ENCODE measurements around the gene LTBP3.

LTBP3 gene

GRCh38 chr11:65578667-65579066 lies 20.5 kb upstream of the LTBP3 start:
- Mint-ChIP-seq H3K4me1 (ENCODE audit: low read depth) (peaks cover 36% of the 10 kb centered on the region), H3K36me3 (ENCODE audit: low read depth) (peaks cover 30% of the 10 kb centered on the region), H3K27ac (peak overlapping the region; percentile 83), H3K9me3 (no peaks in the 10 kb centered on the region), H3K27me3 (ENCODE audit: low read depth) (no peaks in the 10 kb centered on the region), H3K4me3 (peak overlapping the region; percentile 77)

DNA sequence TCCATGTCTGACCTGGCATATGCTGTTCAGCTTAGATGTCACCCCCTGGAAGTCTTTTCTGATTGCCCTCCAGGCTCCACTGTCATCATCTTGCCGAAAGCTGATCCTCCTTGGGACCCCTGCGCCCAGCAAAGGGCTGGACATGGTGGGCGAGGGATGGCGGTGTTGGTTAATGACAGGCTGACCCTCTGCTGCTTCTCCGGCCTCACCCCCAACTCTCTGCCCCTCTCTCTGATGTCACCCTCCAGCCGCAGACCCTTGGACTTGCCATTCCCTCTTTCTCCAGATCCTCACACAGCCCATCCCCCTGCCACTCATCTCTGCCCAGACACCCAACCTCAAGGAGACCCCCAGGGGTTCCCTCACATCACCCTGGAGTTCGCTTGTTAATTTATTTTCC lies 20.0 kb upstream of the LTBP3 start:
- H3K4me3 Mint-ChIP-seq, result peak overlapping the region; percentile 77

GRCh38 chr11:65577756-65578109 lies 19.6 kb upstream of the LTBP3 start:
- peaks cover 36% of the 10 kb centered on the region for H3K4me1 Mint-ChIP-seq (ENCODE audit: low read depth)
- peaks cover 33% of the 10 kb centered on the region for H3K36me3 Mint-ChIP-seq (ENCODE audit: low read depth)
- peak overlapping the region; percentile 83 for H3K27ac Mint-ChIP-seq
- H3K9me3 Mint-ChIP-seq, result no peaks in the 10 kb centered on the region
- no peaks in the 10 kb centered on the region for H3K27me3 Mint-ChIP-seq (ENCODE audit: low read depth)
- peak overlapping the region; percentile 77 for H3K4me3 Mint-ChIP-seq

More for the DNA sequence above, 20.0 kb upstream of the LTBP3 start:
- Mint-ChIP-seq H3K36me3 (ENCODE audit: low read depth) (peaks cover 34% of the 10 kb centered on the region), H3K9me3 (no peaks in the 10 kb centered on the region), H3K4me1 (ENCODE audit: low read depth) (peaks cover 34% of the 10 kb centered on the region), H3K27me3 (ENCODE audit: low read depth) (no peaks in the 10 kb centered on the region), H3K27ac (peak overlapping the region; percentile 83)

DNA sequence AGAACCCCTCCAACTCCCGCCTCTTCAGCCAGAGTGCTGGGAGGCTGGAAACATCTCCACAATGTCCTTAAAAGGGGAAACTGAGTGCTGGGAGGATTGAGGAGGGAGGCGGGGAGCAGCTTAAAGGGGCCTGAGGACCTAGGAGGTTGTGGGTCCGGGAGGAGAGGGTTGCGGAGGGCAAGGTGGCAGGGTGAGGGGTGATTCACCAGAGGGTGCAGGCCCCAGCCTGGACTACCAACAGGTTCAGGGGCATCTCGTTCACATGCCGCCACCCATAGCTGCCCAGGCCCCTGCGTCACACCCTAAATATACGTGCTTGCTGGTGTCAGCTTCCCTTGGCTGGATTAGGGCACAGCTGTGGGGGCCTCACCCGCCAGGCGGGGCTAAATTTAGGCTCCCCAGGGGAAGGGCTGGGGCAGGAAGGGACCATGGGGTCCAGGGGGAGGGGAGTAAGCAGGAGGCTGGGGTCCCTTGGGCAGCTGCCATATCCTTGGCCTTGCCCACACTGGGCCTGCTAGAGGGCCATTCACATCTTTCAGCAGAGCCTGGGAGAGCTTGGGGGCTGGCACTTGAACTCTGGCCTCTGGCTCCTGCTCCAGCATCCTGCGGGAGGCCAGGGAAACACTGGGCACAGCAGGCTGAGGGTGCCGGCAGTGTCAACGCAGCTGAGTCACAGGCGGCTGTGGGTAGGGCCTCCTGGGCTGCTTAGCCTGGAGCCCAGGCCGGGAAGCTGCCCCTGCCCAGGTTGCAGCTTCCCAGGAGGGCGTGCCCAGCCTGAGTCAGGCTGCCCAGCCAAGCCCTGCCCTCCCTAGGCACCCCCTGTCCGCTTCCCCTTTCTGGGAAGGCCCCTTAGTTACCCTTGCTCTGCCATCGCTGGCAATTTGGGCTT lies 19.0 kb upstream of the LTBP3 start:
- no peaks in the 10 kb centered on the region for H3K27me3 Mint-ChIP-seq (ENCODE audit: low read depth)
- peak overlapping the region; percentile 83 for H3K27ac Mint-ChIP-seq
- H3K9me3 Mint-ChIP-seq, result no peaks in the 10 kb centered on the region
- H3K36me3 Mint-ChIP-seq (ENCODE audit: low read depth), result peaks cover 33% of the 10 kb centered on the region
- peak overlapping the region; percentile 87 for H3K4me3 Mint-ChIP-seq
- peaks cover 34% of the 10 kb centered on the region for H3K4me1 Mint-ChIP-seq (ENCODE audit: low read depth)

- Mint-ChIP-seq H3K27ac (peak overlapping the region; percentile 77), H3K4me1 (ENCODE audit: low read depth) (peaks cover 41% of the 10 kb centered on the region), H3K27me3 (ENCODE audit: low read depth) (no peaks in the 10 kb centered on the region), H3K36me3 (ENCODE audit: low read depth) (peaks cover 29% of the 10 kb centered on the region), H3K9me3 (no peaks in the 10 kb centered on the region), H3K4me3 (peak overlapping the region; percentile 87)
Measured at GRCh38 chr11:65576232-65576866, 18.2 kb upstream of the LTBP3 start.

DNA sequence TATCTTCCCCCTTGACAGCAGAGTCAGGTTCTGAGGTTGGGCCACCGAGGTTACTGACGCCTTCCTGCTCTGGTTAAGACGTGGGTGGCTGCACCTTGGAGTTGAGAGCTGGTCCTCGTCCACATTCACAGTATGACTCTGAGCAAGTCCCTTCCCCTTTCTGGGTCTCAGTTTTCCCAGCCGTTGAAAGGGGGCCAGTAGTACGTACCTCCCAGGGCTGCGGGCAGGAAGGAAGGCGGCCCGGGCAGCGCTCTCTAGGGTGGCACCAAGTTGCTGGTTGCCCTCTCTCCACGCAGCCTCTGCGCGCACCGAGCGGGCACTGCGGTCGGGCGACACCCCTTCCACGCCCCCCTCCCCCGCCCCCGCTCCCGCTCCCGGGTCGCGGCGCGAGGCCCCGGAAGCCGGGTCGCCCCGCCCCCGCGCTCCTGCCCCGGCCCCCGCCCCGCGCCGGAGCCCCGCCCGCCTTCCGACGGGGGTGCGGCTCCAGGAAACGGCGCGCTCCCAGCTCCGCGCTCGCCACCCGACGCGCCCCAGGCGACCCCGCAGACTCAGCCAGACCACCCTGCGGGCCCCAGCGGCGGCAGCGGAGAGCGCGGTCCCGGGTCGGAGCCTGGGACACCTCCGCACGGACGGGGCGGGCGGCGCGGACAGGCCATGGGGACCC lies 17.5 kb upstream of the LTBP3 start, which contains the start of gene EHBP1L1:
EHBP1L1 (plus strand) TSS at position 486 of the 664 bp plus-strand sequence. CDS start 250 bp downstream, outside the sequence.
- Mint-ChIP-seq H3K4me1 (ENCODE audit: low read depth) (peaks cover 41% of the 10 kb centered on the region), H3K27ac (peak within 1 kb of the TSS; percentile 91), H3K9me3 (no peaks in the 10 kb centered on the region), H3K4me3 (peak within 1 kb of the TSS; percentile 87), H3K36me3 (ENCODE audit: low read depth) (peaks cover 28% of the 10 kb centered on the region), H3K27me3 (ENCODE audit: low read depth) (no peaks in the 10 kb centered on the region)

GRCh38 chr11:65574811-65575567 lies 16.8 kb upstream of the LTBP3 start:
- H3K36me3 Mint-ChIP-seq (ENCODE audit: low read depth), result peaks cover 26% of the 10 kb centered on the region
- H3K27ac Mint-ChIP-seq, result peak overlapping the region; percentile 91
- peaks cover 44% of the 10 kb centered on the region for H3K4me1 Mint-ChIP-seq (ENCODE audit: low read depth)
- no peaks in the 10 kb centered on the region for H3K9me3 Mint-ChIP-seq
- no peaks in the 10 kb centered on the region for H3K27me3 Mint-ChIP-seq (ENCODE audit: low read depth)
- peak overlapping the region; percentile 87 for H3K4me3 Mint-ChIP-seq

DNA sequence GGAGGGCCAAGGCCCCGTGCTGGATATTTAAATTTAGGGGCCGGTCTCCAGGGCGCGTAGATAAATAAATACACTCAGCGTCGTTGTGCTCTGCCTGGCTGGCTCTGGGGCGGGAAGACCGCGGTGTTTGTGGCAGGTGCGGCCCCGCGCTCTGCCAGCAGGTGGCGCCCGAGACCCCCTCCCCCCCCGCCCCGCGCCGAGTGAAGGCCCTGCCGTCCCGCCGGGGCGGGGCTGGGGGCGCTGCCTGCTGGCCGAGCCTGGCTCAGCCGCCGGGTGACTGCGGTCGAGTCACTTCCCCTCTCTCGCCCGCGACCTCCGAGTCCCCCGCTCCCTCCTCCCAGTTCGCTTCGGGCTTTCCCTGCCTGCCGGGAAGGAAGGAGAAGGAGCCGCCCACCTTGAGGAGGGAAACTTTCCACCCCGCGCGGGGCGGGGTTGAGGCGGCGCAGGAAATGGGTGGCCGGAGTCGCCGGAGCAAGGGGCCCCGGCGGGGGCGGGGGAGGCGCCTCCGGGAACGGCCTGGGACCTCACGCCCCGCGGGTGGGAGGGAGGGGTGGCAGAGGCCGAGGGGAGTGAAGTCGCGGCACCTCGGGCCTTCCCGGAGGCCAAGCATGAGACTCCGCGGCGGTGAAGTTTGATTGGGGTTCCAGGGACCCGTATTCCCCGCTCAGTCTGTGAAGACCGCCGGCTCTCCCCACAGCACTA lies 16.1 kb upstream of the LTBP3 start:
- Mint-ChIP-seq H3K36me3 (ENCODE audit: low read depth) (peaks cover 22% of the 10 kb centered on the region), H3K4me1 (ENCODE audit: low read depth) (peaks cover 49% of the 10 kb centered on the region), H3K4me3 (peak overlapping the region; percentile 87)

GRCh38 chr11:65573391-65574079 lies 15.4 kb upstream of the LTBP3 start:
- Mint-ChIP-seq H3K9me3 (no peaks in the 10 kb centered on the region), H3K4me1 (ENCODE audit: low read depth) (peaks cover 54% of the 10 kb centered on the region), H3K36me3 (ENCODE audit: low read depth) (peaks cover 22% of the 10 kb centered on the region), H3K27ac (peak overlapping the region; percentile 86), H3K4me3 (peak overlapping the region; percentile 85), H3K27me3 (ENCODE audit: low read depth) (no peaks in the 10 kb centered on the region)

More for the DNA sequence above, 16.1 kb upstream of the LTBP3 start:
- Mint-ChIP-seq H3K9me3 (no peaks in the 10 kb centered on the region), H3K27me3 (ENCODE audit: low read depth) (no peaks in the 10 kb centered on the region), H3K27ac (peak overlapping the region; percentile 91)

DNA sequence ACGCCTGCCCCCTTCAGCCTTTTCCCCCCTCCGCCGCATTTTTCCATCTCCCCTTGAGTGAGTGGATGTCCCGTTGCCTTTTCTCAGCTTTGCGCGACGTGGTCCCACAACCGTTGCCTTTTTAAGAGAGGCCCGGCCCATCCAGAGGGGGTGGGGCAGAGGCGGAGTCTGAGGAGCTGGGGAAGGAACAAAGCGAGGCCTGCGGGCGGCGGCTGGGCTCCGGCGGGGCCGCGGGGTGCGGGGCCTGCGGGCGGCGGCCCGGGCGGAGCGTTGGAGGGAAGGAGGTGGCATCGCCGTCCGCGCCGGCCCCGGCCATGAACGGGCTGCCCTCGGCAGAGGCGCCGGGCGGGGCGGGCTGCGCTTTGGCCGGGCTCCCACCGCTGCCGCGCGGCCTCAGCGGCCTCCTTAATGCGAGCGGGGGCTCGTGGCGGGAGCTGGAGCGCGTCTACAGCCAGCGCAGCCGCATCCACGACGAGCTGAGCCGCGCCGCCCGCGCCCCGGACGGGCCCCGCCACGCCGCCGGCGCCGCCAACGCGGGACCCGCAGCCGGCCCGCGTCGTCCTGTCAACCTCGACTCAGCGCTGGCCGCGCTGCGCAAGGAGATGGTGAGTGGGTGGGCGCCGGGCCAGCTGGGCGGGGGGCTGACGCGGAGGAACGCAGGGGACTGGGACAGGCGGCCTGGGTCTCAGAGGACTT lies 14.3 kb upstream of the LTBP3 start, which contains the start of gene FAM89B:
FAM89B (plus strand) TSS at position 183 of the 696 bp plus-strand sequence; CDS start at position 315, 132 bp downstream.
- Mint-ChIP-seq H3K27me3 (ENCODE audit: low read depth) (no peaks in the 10 kb centered on the region), H3K4me1 (ENCODE audit: low read depth) (peaks cover 53% of the 10 kb centered on the region), H3K4me3 (peak within 1 kb of the TSS; percentile 99), H3K9me3 (no peaks in the 10 kb centered on the region), H3K36me3 (ENCODE audit: low read depth) (peaks cover 22% of the 10 kb centered on the region), H3K27ac (peak within 1 kb of the TSS; percentile 100)

GRCh38 chr11:65571940-65572339 lies 13.8 kb upstream of the LTBP3 start:
- Mint-ChIP-seq H3K4me1 (ENCODE audit: low read depth) (peaks cover 55% of the 10 kb centered on the region), H3K4me3 (peak overlapping the region; percentile 99), H3K9me3 (no peaks in the 10 kb centered on the region), H3K27me3 (ENCODE audit: low read depth) (no peaks in the 10 kb centered on the region), H3K27ac (peak overlapping the region; percentile 100), H3K36me3 (ENCODE audit: low read depth) (peaks cover 22% of the 10 kb centered on the region)

DNA sequence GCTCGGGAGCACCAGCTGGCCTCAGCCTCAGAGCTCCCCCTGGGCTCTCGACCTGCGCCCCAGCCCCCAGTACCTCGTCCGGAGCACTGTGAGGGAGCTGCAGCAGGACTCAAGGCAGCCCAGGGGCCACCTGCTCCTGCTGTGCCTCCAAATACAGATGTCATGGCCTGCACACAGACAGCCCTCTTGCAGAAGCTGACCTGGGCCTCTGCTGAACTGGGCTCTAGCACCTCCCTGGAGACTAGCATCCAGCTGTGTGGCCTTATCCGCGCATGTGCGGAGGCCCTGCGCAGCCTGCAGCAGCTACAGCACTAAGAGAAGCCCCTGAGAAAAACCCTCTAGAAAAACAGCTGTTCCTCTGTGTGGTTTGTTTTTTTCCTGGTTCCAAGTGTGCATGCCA lies 13.3 kb upstream of the LTBP3 start:
- Mint-ChIP-seq H3K36me3 (ENCODE audit: low read depth) (peaks cover 22% of the 10 kb centered on the region), H3K27ac (peak overlapping the region; percentile 100), H3K27me3 (ENCODE audit: low read depth) (no peaks in the 10 kb centered on the region), H3K4me3 (peak overlapping the region; percentile 99), H3K9me3 (no peaks in the 10 kb centered on the region), H3K4me1 (ENCODE audit: low read depth) (peaks cover 55% of the 10 kb centered on the region)

Data from T-helper 1 cell treated with Interleukin-12 subunit alpha and Interleukin-12 subunit beta and Interleukin-4 antibody, amounts not matched to agents 30 μg/mL and 1 μg/mL, for 36 hours (primary cell).